T-cell (primary cell): ENCODE data around the gene NRROS. TPM values are rescaled to one million over a fixed set of nuclear protein-coding genes. Genes with fewer than 3 reads are reported as not detected.

Source experiments
- ATAC-seq, 4 experiments: fragments of 200-7000 bp in 3 of 4; fragments of 150-1000 bp in 1 of 4; cut with Tn5 transposase; replicated peaks in 1 of 4; 1 replicate in 3 of 4; 2 replicates in 1 of 4; pipeline ENCODE4 v1.10.0; 2021; ENCODE audit warnings: moderate library complexity in 3 of 4, mild to moderate bottlenecking in 2 of 4, moderate number of reproducible peaks in 1 of 4
- CTCF ChIA-PET, 2 donors: fragments of 300-600 bp; sonication (Branson Sonifier 250); formaldehyde crosslinking; loops; one replicate each; lab custom pipeline; 2022; ENCODE audit warnings: antibody characterized with exemption in 2 of 2; lab: Charles Lee
- POLR2A ChIA-PET, 2 donors: fragments of 300-600 bp; sonication (Branson Sonifier 250); formaldehyde crosslinking; loops; one replicate each; lab custom pipeline; 2022; ENCODE audit warnings: antibody characterized with exemption in 2 of 2; lab: Charles Lee
- DNase-seq, 35 experiments: peaks; one replicate each; pipeline versions ENCODE4 v3.0.0 to v3.0.0-alpha.2; 2013 to 2023
- H3K27ac ChIP-seq: one replicate; pipeline ENCODE4 v1.5.1; 2013; ENCODE audit warnings: low read length
- H3K27me3 ChIP-seq, 2 experiments: replicated peaks in 1 of 2; 1 replicate in 1 of 2; 2 replicates in 1 of 2; pipeline versions ENCODE4 v1.6.1 to v1.7.0; 2013; ENCODE audit warnings: low read length in 1 of 2, mixed read lengths in 1 of 2; ENCODE audit not compliant: control insufficient read depth in 2 of 2, insufficient read depth in 2 of 2; ENCODE audit errors: extremely low read depth in 1 of 2
- H3K36me3 ChIP-seq, 2 donors: 1 replicate in 1 of 2; 2 replicates in 1 of 2; pipeline versions ENCODE4 v1.6.1 to v1.7.0; 2013; ENCODE audit warnings: low read length in 1 of 2; ENCODE audit not compliant: control insufficient read depth in 2 of 2, insufficient read depth in 1 of 2; ENCODE audit errors: extremely low read depth in 1 of 2
- H3K4me1 ChIP-seq, 2 experiments: 1 replicate in 1 of 2; 2 replicates in 1 of 2; pipeline versions ENCODE4 v1.6.1 to v1.7.0; 2013; ENCODE audit warnings: low read length in 2 of 2, mixed read lengths in 1 of 2; ENCODE audit not compliant: insufficient read depth in 2 of 2, control insufficient read depth in 1 of 2; ENCODE audit errors: extremely low read depth in 1 of 2
- H3K4me3 ChIP-seq, 2 donors: 1 replicate in 1 of 2; 2 replicates in 1 of 2; pipeline versions ENCODE4 v1.5.1 to v1.7.0; 2013; ENCODE audit warnings: mild to moderate bottlenecking in 2 of 2, low read length in 1 of 2, moderate library complexity in 1 of 2; ENCODE audit not compliant: control insufficient read depth in 1 of 2; ENCODE audit errors: extremely low read depth in 1 of 2
- H3K9me3 ChIP-seq: 2 replicates; pipeline ENCODE4 v1.7.0; 2013
- H3K27ac Mint-ChIP-seq, 2 donors: one replicate each; pipeline ENCODE4 v1.8.0; 2020 to 2021; ENCODE audit warnings: mild to moderate bottlenecking in 2 of 2, mixed read lengths in 2 of 2
- H3K27me3 Mint-ChIP-seq, 2 donors: one replicate each; pipeline ENCODE4 v1.8.0; 2021 to 2022; ENCODE audit warnings: mixed read lengths in 2 of 2
- H3K36me3 Mint-ChIP-seq: one replicate; pipeline ENCODE4 v1.8.0; 2021; ENCODE audit warnings: mixed read lengths
- H3K4me1 Mint-ChIP-seq, 3 donors: one replicate each; pipeline ENCODE4 v1.8.0; 2020 to 2022; ENCODE audit warnings: mixed read lengths in 3 of 3, mild to moderate bottlenecking in 1 of 3
- H3K4me3 Mint-ChIP-seq, 3 donors: one replicate each; pipeline ENCODE4 v1.8.0; 2020 to 2022; ENCODE audit warnings: mild to moderate bottlenecking in 3 of 3, mixed read lengths in 3 of 3, moderate library complexity in 3 of 3
- H3K9me3 Mint-ChIP-seq, 3 donors: one replicate each; pipeline ENCODE4 v1.8.0; 2020 to 2022; ENCODE audit warnings: mixed read lengths in 3 of 3
- WGBS: methylation state at CpG from one replicate; pipeline ENCODE4 v1.1.5; 2013; ENCODE audit warnings: missing lambda C conversion rate; ENCODE audit not compliant: insufficient coverage; 5-methylcytosine and 5-hydroxymethylcytosine counted together
- total RNA-seq, 35 experiments: library from RNA in 6 of 35; stranded (reverse) in 6 of 35; fragments of 120-200 nt in 1 of 35; gene quantifications; one replicate each; pipeline versions ENCODE4 v1.2.1 to v1.2.4 and lab custom pipeline; 2013 to 2026

NRROS gene
- total RNA-seq, 5 donors from 2014 or later (not counting 1 experiment from before 2014, with no cell fraction given) = 7.6 to 16.8 (median 15.6) TPM

DNA sequence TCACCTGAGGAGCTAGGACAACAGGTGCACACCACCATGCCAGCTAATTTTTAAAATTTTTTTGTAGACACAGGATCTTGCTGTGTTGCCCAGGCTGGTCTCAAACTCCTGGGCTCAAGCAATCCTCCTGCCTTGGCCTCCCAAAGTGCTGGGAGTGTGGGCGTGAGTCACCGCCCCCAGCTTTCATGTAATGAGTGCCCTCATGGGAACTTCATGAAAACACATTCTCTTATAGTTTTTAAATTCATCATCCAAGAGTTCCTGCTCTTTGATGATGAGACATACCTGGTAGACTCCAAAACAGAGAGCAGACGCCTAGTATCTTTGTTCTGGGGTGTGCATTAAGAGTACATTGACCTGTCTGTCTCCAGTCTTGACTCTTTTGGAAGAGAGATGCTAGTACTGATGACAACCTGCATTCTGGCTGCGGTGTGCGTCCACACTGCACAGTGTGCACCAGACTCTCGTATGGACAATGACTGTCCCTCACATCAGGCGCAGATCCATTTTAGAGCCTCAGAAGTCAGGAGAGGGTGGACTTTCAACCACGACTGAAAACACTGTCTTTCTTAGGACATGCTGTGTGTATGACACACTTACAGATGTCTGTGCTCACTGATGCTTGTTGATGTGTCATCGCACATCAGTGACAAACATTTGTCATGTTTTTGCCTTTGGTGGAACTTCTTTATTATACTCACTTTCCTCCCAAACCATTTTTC is 2.0 kb downstream of the NRROS start:
- H3K4me1 ChIP-seq = peaks cover 22 to 79% of the 10 kb centered on the region in 2 experiments
- H3K36me3 ChIP-seq = peaks cover 5 to 18% of the 10 kb centered on the region in 2 donors
- no peaks in the 10 kb centered on the region for H3K27me3 Mint-ChIP-seq
- no peaks in the 10 kb centered on the region for H3K9me3 ChIP-seq
- DNase-seq (peak in 2 of 35 experiments; percentile 61 to 64), ATAC-seq (peak in 2 of 4 experiments; percentile 18 to 24)
- H3K4me3 ChIP-seq = peak overlapping the region; percentile 1 to 93
- H3K27ac Mint-ChIP-seq = peak overlapping the region; percentile 87 to 96
- CTCF ChIA-PET = interaction anchor here in 1 of 2 donors (0.8 to 1.2 kb wide), 4 partner anchors 9 to 98 kb away, joined by 3 to 5 read pairs (median 4); partner anchors contain the start of gene PAK2
- H3K36me3 Mint-ChIP-seq = peaks cover 10% of the 10 kb centered on the region
- 15% methylated on average over 8 of the region's 9 CpGs for WGBS
- no peaks in the 10 kb centered on the region for H3K27me3 ChIP-seq
- H3K4me1 Mint-ChIP-seq = peaks cover 82 to 86% (median 86%) of the 10 kb centered on the region in 3 donors
- no peaks in the 10 kb centered on the region for H3K9me3 Mint-ChIP-seq
- H3K27ac ChIP-seq = peak overlapping the region; percentile 71
- POLR2A ChIA-PET = interaction anchor here in 1 of 2 donors (1.5 kb wide), 1 partner anchor 10 kb away, joined by 3 read pairs; no protein-coding TSS in a partner anchor
- peak overlapping the region; percentile 84 to 86 (median 85) for H3K4me3 Mint-ChIP-seq

DNA sequence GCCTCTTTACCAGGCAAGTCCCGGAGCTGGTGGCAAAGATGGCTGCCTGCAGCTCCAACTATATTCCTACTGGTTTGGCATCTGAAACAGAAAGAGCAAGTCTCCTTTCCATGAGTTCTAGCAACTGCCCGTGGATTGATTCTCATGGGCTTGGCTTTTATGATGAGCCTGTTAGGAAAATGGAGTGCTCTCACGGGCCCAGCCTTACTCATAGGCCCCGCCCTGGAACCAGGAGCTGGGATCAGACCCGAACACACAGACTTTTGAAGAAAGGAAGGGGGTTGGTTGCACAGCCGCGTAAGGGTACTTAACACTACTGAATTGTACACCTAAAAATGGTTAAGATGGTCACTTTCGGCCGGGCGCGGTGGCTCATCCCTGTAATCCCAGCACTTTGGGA is 2.9 kb downstream of the NRROS start:
- H3K4me1 Mint-ChIP-seq = peaks cover 83 to 89% (median 88%) of the 10 kb centered on the region in 3 donors
- no peaks in the 10 kb centered on the region for H3K27me3 ChIP-seq
- ChIA-PET POLR2A (no interaction called here), CTCF (interaction anchor here in 1 of 2 donors (0.7 kb wide), 1 partner anchor 33 kb away, joined by 7 read pairs; no protein-coding TSS in a partner anchor)
- peaks cover 15% of the 10 kb centered on the region for H3K36me3 Mint-ChIP-seq
- no peaks in the 10 kb centered on the region for H3K9me3 Mint-ChIP-seq
- H3K4me3 ChIP-seq = peak overlapping the region in 1 of 2 donors; percentile 93
- DNase-seq (no peak), ATAC-seq (no peak)
- 80% methylated on average over 3 of the region's 11 CpGs for WGBS
- H3K27ac ChIP-seq = peak overlapping the region; percentile 14
- peaks cover 22 to 77% of the 10 kb centered on the region in 2 experiments for H3K4me1 ChIP-seq
- no peaks in the 10 kb centered on the region for H3K27me3 Mint-ChIP-seq
- peak overlapping the region; percentile 87 to 96 for H3K27ac Mint-ChIP-seq
- H3K36me3 ChIP-seq = peaks cover 5 to 19% of the 10 kb centered on the region in 2 donors
- H3K4me3 Mint-ChIP-seq = peak overlapping the region; percentile 84 to 86 (median 85)
- no peaks in the 10 kb centered on the region for H3K9me3 ChIP-seq

DNA sequence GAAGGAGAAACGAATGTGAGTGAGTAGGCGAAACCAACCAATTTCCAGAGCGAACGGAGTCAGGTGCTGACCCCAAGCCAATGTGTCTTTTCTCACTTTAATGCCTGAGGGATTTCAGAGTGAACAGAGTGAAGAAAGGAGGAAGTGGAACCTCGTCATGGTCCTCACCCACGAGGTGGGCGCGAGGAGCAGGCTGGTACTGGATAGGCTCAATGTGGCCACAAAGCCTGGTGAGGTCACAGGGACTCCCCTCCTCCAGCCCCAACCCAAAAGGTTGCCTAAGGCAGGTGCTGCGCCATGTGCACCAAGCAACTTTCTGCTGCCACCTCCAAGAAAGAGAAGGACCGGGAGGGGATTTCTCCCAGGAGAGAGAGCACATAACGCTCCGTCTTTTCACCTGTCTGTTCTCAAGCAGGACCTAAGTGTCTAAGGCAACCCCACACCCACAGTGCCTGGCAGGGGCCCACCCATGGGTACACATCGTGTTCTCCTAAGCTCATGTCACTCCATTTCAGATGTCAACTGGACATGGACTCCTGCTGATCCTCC is 3.8 kb downstream of the NRROS start:
- H3K9me3 Mint-ChIP-seq = no peaks in the 10 kb centered on the region
- Histone ChIP-seq H3K27me3 (no peaks in the 10 kb centered on the region), H3K9me3 (no peaks in the 10 kb centered on the region), H3K4me1 (peaks cover 24 to 75% of the 10 kb centered on the region in 2 experiments), H3K4me3 (peak overlapping the region in 1 of 2 donors; percentile 33), H3K36me3 (peaks cover 5 to 19% of the 10 kb centered on the region in 2 donors), H3K27ac (peak overlapping the region; percentile 14)
- 67% methylated on average over 3 of the region's 13 CpGs for WGBS
- H3K27ac Mint-ChIP-seq = peak overlapping the region; percentile 86 to 96
- H3K4me3 Mint-ChIP-seq = peak overlapping the region; percentile 25 to 86 (median 84)
- ATAC-seq (peak in 1 of 4 experiments; percentile 68), DNase-seq (peak in 31 of 35 experiments; percentile 35 to 77 (median 54))
- H3K4me1 Mint-ChIP-seq = peaks cover 79 to 85% (median 80%) of the 10 kb centered on the region in 3 donors
- peaks cover 15% of the 10 kb centered on the region for H3K36me3 Mint-ChIP-seq
- CTCF ChIA-PET = interaction anchor here in 1 of 2 donors (1.0 kb wide), 1 partner anchor 34 kb away, joined by 3 read pairs; no protein-coding TSS in a partner anchor
- H3K27me3 Mint-ChIP-seq = no peaks in the 10 kb centered on the region
- POLR2A ChIA-PET = no interaction called here

DNA sequence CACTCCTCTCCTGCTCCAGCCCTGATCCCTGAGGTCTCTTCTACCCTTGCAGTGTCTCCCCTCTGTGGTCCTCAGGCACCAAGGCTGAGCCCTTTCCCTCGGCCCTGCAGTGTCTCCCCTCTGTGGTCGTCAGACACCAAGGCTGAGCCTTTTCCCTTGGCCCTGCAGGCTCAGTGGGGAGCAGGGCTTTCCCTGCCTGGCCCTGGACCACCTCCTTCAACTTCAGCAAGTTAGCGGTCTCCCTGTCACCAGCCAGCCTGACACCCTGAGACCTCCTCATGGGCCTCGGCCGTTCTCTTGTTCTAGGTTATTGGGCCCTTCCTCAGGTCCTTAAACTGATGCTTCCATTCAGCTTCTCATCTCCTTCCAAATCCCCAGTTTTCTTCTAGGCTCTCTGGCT is 4.3 kb downstream of the NRROS start:
- Mint-ChIP-seq H3K27ac (peak overlapping the region; percentile 83 to 86), H3K4me1 (peaks cover 77 to 84% (median 78%) of the 10 kb centered on the region in 3 donors), H3K9me3 (no peaks in the 10 kb centered on the region), H3K4me3 (peak overlapping the region in 2 of 3 donors; percentile 25 to 49), H3K27me3 (no peaks in the 10 kb centered on the region), H3K36me3 (peaks cover 17% of the 10 kb centered on the region)
- Histone ChIP-seq H3K4me1 (peaks cover 24 to 72% of the 10 kb centered on the region in 2 experiments), H3K4me3 (no peak overlapping the region), H3K36me3 (peaks cover 5 to 20% of the 10 kb centered on the region in 2 donors), H3K27ac (peak overlapping the region; percentile 14), H3K9me3 (no peaks in the 10 kb centered on the region), H3K27me3 (no peaks in the 10 kb centered on the region)
- CTCF ChIA-PET = interaction anchor here in 1 of 2 donors (1.0 kb wide), 1 partner anchor 35 kb away, joined by 3 read pairs; no protein-coding TSS in a partner anchor
- POLR2A ChIA-PET = no interaction called here
- DNase-seq (no peak), ATAC-seq (no peak)
- 82% methylated on average over 3 of the region's 5 CpGs for WGBS

DNA sequence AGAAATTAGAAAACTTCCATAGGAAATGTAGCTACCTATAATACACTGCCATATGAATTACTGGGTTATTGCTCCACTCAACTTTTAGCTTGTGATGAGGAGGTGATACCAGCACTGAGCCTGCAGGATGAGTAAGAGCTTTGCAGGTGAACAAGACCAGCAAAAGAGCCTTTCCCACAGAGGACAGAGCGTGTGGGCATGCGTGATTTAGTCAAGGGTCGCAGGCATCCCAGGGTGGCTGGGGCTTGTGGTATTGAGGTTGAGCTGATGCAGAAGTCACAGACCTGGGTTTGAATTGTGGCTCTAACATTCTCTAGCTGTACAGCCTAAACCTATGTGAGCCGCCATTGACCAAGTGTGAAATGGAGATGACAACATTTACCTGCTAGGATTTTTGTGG is 5.6 kb downstream of the NRROS start:
- DNase-seq (no peak), ATAC-seq (no peak)
- no peaks in the 10 kb centered on the region for H3K9me3 Mint-ChIP-seq
- H3K4me3 Mint-ChIP-seq = peak overlapping the region in 1 of 3 donors; percentile 49
- Histone ChIP-seq H3K27me3 (no peaks in the 10 kb centered on the region), H3K4me1 (peaks cover 20 to 74% of the 10 kb centered on the region in 2 experiments), H3K9me3 (no peaks in the 10 kb centered on the region), H3K36me3 (peaks cover 5 to 26% of the 10 kb centered on the region in 2 donors), H3K4me3 (no peak overlapping the region), H3K27ac (no peak overlapping the region)
- POLR2A ChIA-PET = interaction anchor here in 1 of 2 donors (1.1 kb wide), 1 partner anchor 31 kb away, joined by 4 read pairs; no protein-coding TSS in a partner anchor
- H3K36me3 Mint-ChIP-seq = peaks cover 18% of the 10 kb centered on the region
- peaks cover 69 to 78% (median 77%) of the 10 kb centered on the region in 3 donors for H3K4me1 Mint-ChIP-seq
- peak overlapping the region; percentile 85 to 86 for H3K27ac Mint-ChIP-seq
- WGBS = 54% methylated on average over 4 of the region's 4 CpGs
- CTCF ChIA-PET = interaction anchor here (0.5 to 1.2 kb wide), 6 partner anchors 13 to 125 kb away, joined by 3 to 5 read pairs (median 3); no protein-coding TSS in a partner anchor
- H3K27me3 Mint-ChIP-seq = no peaks in the 10 kb centered on the region
